HG02610 (cell line): Measurements from ENCODE around the gene LY6G6C.

Experiments used
- ATAC-seq: cut with Tn5 transposase; IDR thresholded peaks from one replicate; pipeline ENCODE4 v1.9.1; 2021; ENCODE audit warnings: mild to moderate bottlenecking, moderate library complexity; ENCODE audit not compliant: unreplicated experiment

Gene LY6G6C

DNA sequence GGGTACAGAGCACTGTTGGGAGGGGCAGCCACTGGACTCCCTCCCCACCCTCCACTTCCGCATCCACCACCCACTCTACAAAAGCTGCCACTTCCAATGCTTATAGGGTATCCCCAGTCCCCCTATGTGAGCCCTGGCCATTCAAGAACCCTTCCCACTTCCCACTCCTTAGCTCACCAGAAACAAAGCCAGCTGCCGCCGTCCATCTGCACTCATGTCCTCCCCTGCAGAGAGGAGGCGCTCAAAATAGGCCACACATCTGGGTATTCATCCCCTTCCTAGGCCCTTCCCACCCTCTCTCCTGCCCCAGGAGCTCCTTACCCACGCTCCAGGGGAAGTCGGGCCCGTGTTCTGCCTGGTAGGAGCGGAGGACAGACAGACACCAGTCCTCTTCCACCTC, 34.2 kb downstream of the LY6G6C start:
- no peak for ATAC-seq

GRCh38 chr6:31686483-31686882, 35.1 kb downstream of the LY6G6C start:
- ATAC-seq = no peak

DNA sequence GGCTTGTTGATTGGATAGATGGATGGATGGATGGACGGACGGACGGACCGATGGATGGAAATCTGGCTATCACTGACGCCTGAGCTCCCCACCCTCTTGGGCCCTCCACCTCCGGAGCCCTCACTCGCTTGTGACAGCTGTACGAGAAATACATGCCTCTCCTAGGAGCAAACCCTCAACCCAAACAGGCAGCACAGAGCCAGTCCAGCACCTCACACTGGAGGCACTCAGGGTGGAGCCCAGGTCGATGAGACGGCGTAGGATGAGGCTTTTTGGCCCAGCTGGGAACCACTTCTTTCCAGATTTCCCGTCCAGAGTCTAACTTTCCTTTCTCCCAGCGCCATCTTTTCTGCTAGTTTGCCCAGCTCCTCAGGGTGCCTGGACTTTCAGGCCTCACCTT, 38.0 kb downstream of the LY6G6C start:
- no peak for ATAC-seq

DNA sequence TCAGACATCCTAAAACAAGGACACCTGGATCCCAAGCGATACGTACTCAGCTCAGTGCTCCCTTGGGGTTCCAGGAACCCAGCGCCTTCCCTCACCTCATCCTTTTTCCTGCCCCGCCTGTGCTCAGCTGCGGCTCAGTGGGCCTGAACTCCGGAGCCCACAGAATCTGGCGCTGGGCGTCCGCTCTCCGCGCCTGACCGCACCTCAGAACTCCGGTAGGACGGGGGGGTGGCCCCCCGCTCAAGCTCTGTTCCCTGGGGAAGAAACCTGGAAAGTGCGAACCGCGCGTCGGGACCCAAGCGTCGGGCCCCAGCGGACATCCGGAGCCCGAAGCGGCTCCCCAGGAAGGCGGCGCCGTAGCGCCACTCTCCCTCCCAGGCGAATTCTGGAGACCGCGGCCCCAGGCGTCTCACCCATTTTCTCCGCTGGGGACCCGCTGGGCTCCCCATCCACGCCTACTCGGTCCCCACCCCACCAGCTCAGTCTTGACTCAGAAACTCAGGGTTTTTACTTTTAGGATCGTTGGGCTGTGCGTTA, 40.3 kb downstream of the LY6G6C start:
- ATAC-seq = no peak

GRCh38 chr6:31680226-31681134, 41.1 kb downstream of the LY6G6C start, which contains the start of gene LY6G5C:
Gene LY6G5C, minus strand, starts transcription at chr6:31681067. Its CDS starts 694 bp downstream, at chr6:31680373.
- no peak for ATAC-seq

DNA sequence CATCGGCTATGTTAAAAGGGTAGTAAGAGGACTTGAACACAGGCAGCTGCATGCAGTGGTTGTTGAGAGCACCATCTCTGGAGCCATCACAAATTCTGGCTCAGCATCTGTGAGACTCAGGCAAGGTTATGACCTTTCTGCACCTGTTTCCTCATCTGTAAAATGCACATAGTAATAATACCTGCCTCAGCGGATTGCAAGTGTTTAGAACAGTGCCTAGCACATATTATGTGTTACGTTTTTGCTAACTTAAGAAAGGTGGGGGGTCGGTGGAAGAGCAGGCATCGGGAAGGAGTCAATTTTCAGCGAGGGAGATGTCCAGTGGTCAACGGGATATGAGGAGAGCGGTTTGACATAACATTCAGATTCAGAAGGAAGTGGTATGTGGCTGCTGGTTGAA, 43.6 kb downstream of the LY6G6C start:
- no peak for ATAC-seq

GRCh38 chr6:31676904-31677303, 44.6 kb downstream of the LY6G6C start:
- no peak for ATAC-seq

DNA sequence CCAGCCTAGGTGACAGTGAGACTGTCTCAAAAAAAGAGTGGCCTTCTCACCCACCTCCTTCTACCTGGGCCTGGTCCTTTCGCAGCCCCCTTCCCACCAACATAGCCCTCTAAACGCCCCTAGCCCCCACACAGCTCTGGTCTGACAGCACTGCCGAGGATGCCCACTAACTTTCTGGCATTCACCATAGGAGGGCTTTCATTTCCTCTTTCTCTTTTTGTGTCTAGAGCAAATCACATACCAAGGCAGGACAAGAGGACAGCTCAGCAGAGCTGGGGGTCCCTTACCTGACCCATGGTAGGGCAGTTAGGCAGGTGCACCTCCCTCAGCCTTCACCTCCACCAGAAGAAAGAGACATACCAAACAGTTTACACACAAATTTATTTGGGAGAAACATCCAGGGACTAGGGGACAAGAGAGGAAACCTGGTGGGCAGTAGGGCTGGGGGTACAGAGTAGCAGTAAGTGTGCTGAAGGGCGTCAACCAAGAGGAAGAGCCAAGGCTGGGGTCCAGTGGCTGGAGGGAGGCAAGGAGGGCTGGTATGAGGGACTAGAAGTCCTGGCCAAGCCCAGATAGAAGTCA, 45.1 kb downstream of the LY6G6C start:
- ATAC-seq = no peak

DNA sequence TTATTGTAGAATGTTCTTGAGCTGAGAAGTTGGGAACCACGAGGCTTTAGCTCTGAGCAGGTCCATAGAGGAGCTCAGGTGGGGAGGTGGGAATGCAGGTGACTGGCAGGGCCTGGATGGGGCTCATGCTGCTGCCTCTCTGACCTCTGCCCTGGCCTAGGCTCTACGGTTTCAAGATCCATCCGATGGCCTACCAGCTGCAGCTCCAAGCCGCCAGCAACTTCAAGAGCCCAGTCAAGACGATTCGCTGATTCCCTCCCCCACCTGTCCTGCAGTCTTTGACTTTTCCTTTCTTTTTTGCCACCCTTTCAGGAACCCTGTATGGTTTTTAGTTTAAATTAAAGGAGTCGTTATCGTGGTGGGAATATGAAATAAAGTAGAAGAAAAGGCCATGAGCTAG, 51.9 kb downstream of the LY6G6C start, which contains the start of gene LY6G5B:
TSS of gene LY6G5B (plus strand) at position 301 of the 400 bp plus-strand sequence. CDS start 975 bp downstream, outside the sequence.
- ATAC-seq = no peak
